ENCODE data around the gene NEXMIF. TPM values are rescaled to one million over a fixed set of nuclear protein-coding genes. Genes with fewer than 3 reads are reported as not detected.
"Not testable (repeated sequence)": the region's sequence is repeated elsewhere in the genome, so short reads cannot be mapped to it uniquely, and the experiment has no call there.

The NEXMIF gene
- polyA plus RNA-seq, 1 donor from 2014 or later = 12.8 TPM

DNA sequence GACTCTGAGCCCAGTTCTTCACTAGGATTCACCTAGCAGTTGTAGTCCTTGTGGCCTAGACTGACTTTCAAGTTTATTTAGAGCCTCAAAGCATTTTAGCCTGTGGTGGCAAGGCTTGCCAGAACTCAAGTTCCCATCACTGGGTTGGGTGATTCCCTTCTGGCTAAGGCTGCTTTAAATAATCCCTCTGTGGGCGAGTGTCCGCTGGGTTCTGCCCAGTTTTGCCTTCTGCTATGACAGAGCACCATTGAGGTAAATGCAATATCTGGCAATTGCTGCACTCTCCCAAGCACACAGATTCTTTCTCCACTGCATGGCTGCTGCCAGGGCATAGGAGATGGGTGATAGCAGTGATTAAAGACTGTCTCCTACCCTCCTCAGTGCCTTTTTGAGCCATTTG lies 220.0 kb downstream of the NEXMIF start:
- no peak overlapping the region for H3K27ac ChIP-seq (ENCODE audit: low read length)
- no peaks in the 10 kb centered on the region for H3K27me3 ChIP-seq (ENCODE audit: insufficient read depth, low read depth, low read length)
- H3K9me2 ChIP-seq (ENCODE audit: insufficient read depth, low read length) = no peaks in the 10 kb centered on the region
- no peak overlapping the region for H3K9ac ChIP-seq (ENCODE audit: low read length)
- H2AFZ ChIP-seq (ENCODE audit: low read depth, low read length) = no peak overlapping the region
- H3K9me3 ChIP-seq (ENCODE audit: low read length) = no peaks in the 10 kb centered on the region
- H3K4me3 ChIP-seq (ENCODE audit: low read length) = no peak overlapping the region
- H3K36me3 ChIP-seq (ENCODE audit: insufficient read depth, low read length) = no peaks in the 10 kb centered on the region
- no peaks in the 10 kb centered on the region for H3K79me2 ChIP-seq (replicated peaks; ENCODE audit: insufficient read depth, low read length)
- H3K4me2 ChIP-seq (ENCODE audit: low read length) = no peak overlapping the region
- no peak for TF ChIP-seq MXI1 (conservative IDR thresholded peaks at IDR 0.05; ENCODE audit: poor library complexity, severe bottlenecking)
- no peak for TF ChIP-seq EP300 (conservative IDR thresholded peaks at IDR 0.05; ENCODE audit: poor library complexity, severe bottlenecking)
- TF ChIP-seq, protein P1, sequence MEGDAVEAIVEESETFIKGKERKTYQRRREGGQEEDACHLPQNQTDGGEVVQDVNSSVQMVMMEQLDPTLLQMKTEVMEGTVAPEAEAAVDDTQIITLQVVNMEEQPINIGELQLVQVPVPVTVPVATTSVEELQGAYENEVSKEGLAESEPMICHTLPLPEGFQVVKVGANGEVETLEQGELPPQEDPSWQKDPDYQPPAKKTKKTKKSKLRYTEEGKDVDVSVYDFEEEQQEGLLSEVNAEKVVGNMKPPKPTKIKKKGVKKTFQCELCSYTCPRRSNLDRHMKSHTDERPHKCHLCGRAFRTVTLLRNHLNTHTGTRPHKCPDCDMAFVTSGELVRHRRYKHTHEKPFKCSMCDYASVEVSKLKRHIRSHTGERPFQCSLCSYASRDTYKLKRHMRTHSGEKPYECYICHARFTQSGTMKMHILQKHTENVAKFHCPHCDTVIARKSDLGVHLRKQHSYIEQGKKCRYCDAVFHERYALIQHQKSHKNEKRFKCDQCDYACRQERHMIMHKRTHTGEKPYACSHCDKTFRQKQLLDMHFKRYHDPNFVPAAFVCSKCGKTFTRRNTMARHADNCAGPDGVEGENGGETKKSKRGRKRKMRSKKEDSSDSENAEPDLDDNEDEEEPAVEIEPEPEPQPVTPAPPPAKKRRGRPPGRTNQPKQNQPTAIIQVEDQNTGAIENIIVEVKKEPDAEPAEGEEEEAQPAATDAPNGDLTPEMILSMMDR (IDR thresholded peaks at IDR 0.05; ENCODE audit: poor library complexity, severe bottlenecking) = no peak
- TF ChIP-seq RAD21 (conservative IDR thresholded peaks at IDR 0.05) = no peak
- TF ChIP-seq, protein P2, sequence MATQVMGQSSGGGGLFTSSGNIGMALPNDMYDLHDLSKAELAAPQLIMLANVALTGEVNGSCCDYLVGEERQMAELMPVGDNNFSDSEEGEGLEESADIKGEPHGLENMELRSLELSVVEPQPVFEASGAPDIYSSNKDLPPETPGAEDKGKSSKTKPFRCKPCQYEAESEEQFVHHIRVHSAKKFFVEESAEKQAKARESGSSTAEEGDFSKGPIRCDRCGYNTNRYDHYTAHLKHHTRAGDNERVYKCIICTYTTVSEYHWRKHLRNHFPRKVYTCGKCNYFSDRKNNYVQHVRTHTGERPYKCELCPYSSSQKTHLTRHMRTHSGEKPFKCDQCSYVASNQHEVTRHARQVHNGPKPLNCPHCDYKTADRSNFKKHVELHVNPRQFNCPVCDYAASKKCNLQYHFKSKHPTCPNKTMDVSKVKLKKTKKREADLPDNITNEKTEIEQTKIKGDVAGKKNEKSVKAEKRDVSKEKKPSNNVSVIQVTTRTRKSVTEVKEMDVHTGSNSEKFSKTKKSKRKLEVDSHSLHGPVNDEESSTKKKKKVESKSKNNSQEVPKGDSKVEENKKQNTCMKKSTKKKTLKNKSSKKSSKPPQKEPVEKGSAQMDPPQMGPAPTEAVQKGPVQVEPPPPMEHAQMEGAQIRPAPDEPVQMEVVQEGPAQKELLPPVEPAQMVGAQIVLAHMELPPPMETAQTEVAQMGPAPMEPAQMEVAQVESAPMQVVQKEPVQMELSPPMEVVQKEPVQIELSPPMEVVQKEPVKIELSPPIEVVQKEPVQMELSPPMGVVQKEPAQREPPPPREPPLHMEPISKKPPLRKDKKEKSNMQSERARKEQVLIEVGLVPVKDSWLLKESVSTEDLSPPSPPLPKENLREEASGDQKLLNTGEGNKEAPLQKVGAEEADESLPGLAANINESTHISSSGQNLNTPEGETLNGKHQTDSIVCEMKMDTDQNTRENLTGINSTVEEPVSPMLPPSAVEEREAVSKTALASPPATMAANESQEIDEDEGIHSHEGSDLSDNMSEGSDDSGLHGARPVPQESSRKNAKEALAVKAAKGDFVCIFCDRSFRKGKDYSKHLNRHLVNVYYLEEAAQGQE (IDR thresholded peaks at IDR 0.05; ENCODE audit: borderline replicate concordance) = no peak
- TF ChIP-seq TAF1 (IDR thresholded peaks at IDR 0.05; ENCODE audit: low read depth) = no peak
- TF ChIP-seq SMC3 (conservative IDR thresholded peaks at IDR 0.05; ENCODE audit: poor library complexity) = no peak
- no peak for TF ChIP-seq POLR2AphosphoS5 (IDR thresholded peaks at IDR 0.05)
- TF ChIP-seq EZH2 (IDR thresholded peaks at IDR 0.05; ENCODE audit: borderline replicate concordance, insufficient read depth, low read length, poor library complexity, severe bottlenecking) = no peak
- H4K20me1 ChIP-seq (ENCODE audit: insufficient read depth) = no peaks in the 10 kb centered on the region
- no peaks in the 10 kb centered on the region for H3F3A ChIP-seq (ENCODE audit: insufficient read depth, low read length, poor library complexity, severe bottlenecking)

GRCh38 chrX:74701343-74701742 lies 223.9 kb downstream of the NEXMIF start:
- not testable (repeated sequence) for H3K27me3 ChIP-seq (ENCODE audit: insufficient read depth, low read depth, low read length); H3K79me2 ChIP-seq (replicated peaks; ENCODE audit: insufficient read depth, low read length); H3K4me3 ChIP-seq (ENCODE audit: low read length); H4K20me1 ChIP-seq (ENCODE audit: insufficient read depth); H3K9ac ChIP-seq (ENCODE audit: low read length); H3K9me3 ChIP-seq (ENCODE audit: low read length); H3K4me2 ChIP-seq (ENCODE audit: low read length); H3K36me3 ChIP-seq (ENCODE audit: insufficient read depth, low read length); H3K27ac ChIP-seq (ENCODE audit: low read length); H3K9me2 ChIP-seq (ENCODE audit: insufficient read depth, low read length); H3F3A ChIP-seq (ENCODE audit: insufficient read depth, low read length, poor library complexity, severe bottlenecking); H2AFZ ChIP-seq (ENCODE audit: low read depth, low read length)

DNA sequence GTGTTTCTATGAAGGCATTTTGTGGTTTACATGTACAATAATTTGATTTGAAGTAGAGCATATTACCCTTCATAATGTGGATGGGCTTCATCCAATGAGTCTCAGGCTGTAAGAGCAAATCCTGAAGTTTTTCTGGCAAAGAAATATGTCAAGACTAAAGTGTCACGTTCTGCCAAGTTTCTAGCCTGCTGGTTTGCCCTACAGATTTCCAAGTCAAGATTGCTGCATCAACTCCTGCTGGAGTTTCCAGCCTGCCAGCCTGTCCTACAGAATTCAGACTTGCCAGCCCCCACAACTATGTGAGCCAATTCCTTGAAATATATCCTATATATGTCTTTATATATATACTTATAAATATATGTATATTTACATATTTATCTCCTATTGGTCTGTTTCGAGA lies 240.8 kb downstream of the NEXMIF start:
- no peak overlapping the region for H3K27ac ChIP-seq (ENCODE audit: low read length)
- no peak overlapping the region for H3K9ac ChIP-seq (ENCODE audit: low read length)
- no peak overlapping the region for H2AFZ ChIP-seq (ENCODE audit: low read depth, low read length)
- no peak overlapping the region for H3K4me3 ChIP-seq (ENCODE audit: low read length)
- no peak overlapping the region for H3K4me2 ChIP-seq (ENCODE audit: low read length)
- no peaks in the 10 kb centered on the region for H3F3A ChIP-seq (ENCODE audit: insufficient read depth, low read length, poor library complexity, severe bottlenecking)
- no peaks in the 10 kb centered on the region for H3K27me3 ChIP-seq (ENCODE audit: insufficient read depth, low read depth, low read length)
- H4K20me1 ChIP-seq (ENCODE audit: insufficient read depth) = no peaks in the 10 kb centered on the region
- no peaks in the 10 kb centered on the region for H3K9me2 ChIP-seq (ENCODE audit: insufficient read depth, low read length)
- no peaks in the 10 kb centered on the region for H3K79me2 ChIP-seq (replicated peaks; ENCODE audit: insufficient read depth, low read length)
- no peaks in the 10 kb centered on the region for H3K36me3 ChIP-seq (ENCODE audit: insufficient read depth, low read length)
- TF ChIP-seq EP300 (conservative IDR thresholded peaks at IDR 0.05; ENCODE audit: poor library complexity, severe bottlenecking) (no peak), EZH2 (IDR thresholded peaks at IDR 0.05; ENCODE audit: borderline replicate concordance, insufficient read depth, low read length, poor library complexity, severe bottlenecking) (no peak), TAF1 (IDR thresholded peaks at IDR 0.05; ENCODE audit: low read depth) (no peak), RAD21 (conservative IDR thresholded peaks at IDR 0.05) (no peak), POLR2AphosphoS5 (IDR thresholded peaks at IDR 0.05) (no peak), SMC3 (conservative IDR thresholded peaks at IDR 0.05; ENCODE audit: poor library complexity) (no peak)
- TF ChIP-seq, protein P2 (IDR thresholded peaks at IDR 0.05; ENCODE audit: borderline replicate concordance) = no peak
- TF ChIP-seq, protein P1 (IDR thresholded peaks at IDR 0.05; ENCODE audit: poor library complexity, severe bottlenecking) = no peak
- no peaks in the 10 kb centered on the region for H3K9me3 ChIP-seq (ENCODE audit: low read length)

Data from neural cell (in vitro differentiated cells).